HCT116 (cell line): Measurements from ENCODE around the gene RAMAC. TPM values are rescaled to one million over a fixed set of nuclear protein-coding genes. Genes with fewer than 3 reads are reported as not detected.

Experiments
- ATAC-seq: fragments of 200-7000 bp; cut with Tn5 transposase; 2 replicates; pipeline ENCODE4 v1.9.1; 2020; ENCODE audit warnings: mild to moderate bottlenecking, moderate library complexity
- BruUV-seq: library from RNA; stranded (reverse); fragments of 400-500 nt; replicated peaks from 2 replicates; lab custom pipeline; 2021; lab: Mats Ljungman, UMichigan
- CTCF ChIA-PET: fragments of 300-600 bp; sonication (Branson Sonifier 250); formaldehyde crosslinking; loops from one replicate; lab custom pipeline; 2021; ENCODE audit warnings: antibody characterized with exemption; lab: Charles Lee
- POLR2A ChIA-PET: fragments of 300-600, 350-600 bp; sonication (Branson Sonifier 250); formaldehyde crosslinking; loops from one replicate; lab custom pipeline; 2021; ENCODE audit warnings: antibody characterized with exemption; lab: Charles Lee
- RAD21 ChIA-PET, 2 experiments: fragments of 300-600 bp; sonication (Branson Sonifier 250); formaldehyde crosslinking; loops; one replicate each; lab custom pipeline; 2023; ENCODE audit warnings: low total read pairs in 2 of 2; ENCODE audit not compliant: uncharacterized antibody in 2 of 2, unreplicated experiment in 2 of 2, low non-redundant PET in 1 of 2; lab: Charles Lee
- DNase-seq: peaks from one replicate; pipeline ENCODE4 v3.0.0-alpha.2; 2010; ENCODE audit warnings: low read depth, low spot score
- H2AFZ ChIP-seq: fragments of 200-600 bp; shearing (Covaris generic), sonication (generic); 2 replicates; pipeline ENCODE4 v1.6.1; 2017; ENCODE audit warnings: low read depth, mixed run types, mixed read lengths, antibody characterized with exemption, low read length; ENCODE audit not compliant: poor library complexity, severe bottlenecking
- H3K27ac ChIP-seq: 2 replicates; pipeline ENCODE4 v1.5.1; 2012; ENCODE audit warnings: low read depth, low read length
- H3K27me3 ChIP-seq: fragments of 200-600 bp; sonication (generic); 2 replicates; pipeline ENCODE4 v1.6.1; 2016; ENCODE audit warnings: mixed run types, low read length, mixed read lengths; ENCODE audit not compliant: insufficient read depth
- H3K36me3 ChIP-seq, 2 experiments: fragments of 200-500 bp in 1 of 2; fragments of 200-600 bp in 1 of 2; sonication (Bioruptor generic) in 1 of 2; sonication (generic) in 1 of 2; 2 replicates each; pipeline versions ENCODE4 v1.5.1 to v1.6.1; 2014 to 2016; ENCODE audit warnings: low read length in 2 of 2, inconsistent platforms in 1 of 2, mixed read lengths in 1 of 2, mixed run types in 1 of 2; ENCODE audit not compliant: insufficient read depth in 2 of 2, control insufficient read depth in 1 of 2
- H3K4me1 ChIP-seq, 2 experiments: fragments of 200-600 bp in 1 of 2; sonication (generic) in 1 of 2; 2 replicates each; pipeline versions ENCODE4 v1.5.1 to v1.6.1; 2012 to 2017; ENCODE audit warnings: low read length in 2 of 2, inconsistent platforms in 1 of 2, mild to moderate bottlenecking in 1 of 2, mixed read lengths in 1 of 2, mixed run types in 1 of 2, moderate library complexity in 1 of 2; ENCODE audit not compliant: insufficient read depth in 2 of 2, control insufficient read depth in 1 of 2
- H3K4me2 ChIP-seq: fragments of 200-600 bp; sonication (generic); 2 replicates; pipeline ENCODE4 v1.6.1; 2017; ENCODE audit warnings: mixed run types, low read length, mixed read lengths
- H3K4me3 ChIP-seq, 2 experiments: fragments of 200-600 bp in 1 of 2; sonication (generic) in 1 of 2; replicated peaks in 1 of 2; 2 replicates each; pipeline ENCODE4 v1.5.1; 2011 to 2016; ENCODE audit warnings: low read length in 2 of 2, control low read depth in 1 of 2, low read depth in 1 of 2, mild to moderate bottlenecking in 1 of 2, mixed read lengths in 1 of 2, mixed run types in 1 of 2
- H3K79me2 ChIP-seq: fragments of 200-600 bp; sonication (generic); 2 replicates; pipeline ENCODE4 v1.6.1; 2017; ENCODE audit warnings: mild to moderate bottlenecking, mixed run types, low read length, moderate library complexity, mixed read lengths; ENCODE audit not compliant: insufficient read depth
- H3K9ac ChIP-seq: fragments of 200-600 bp; sonication (generic); 2 replicates; pipeline ENCODE4 v1.6.1; 2016; ENCODE audit warnings: low read length, mixed read lengths
- H3K9me2 ChIP-seq: fragments of 200-600 bp; sonication (generic), shearing (Covaris generic); 2 replicates; pipeline ENCODE4 v1.6.1; 2017; ENCODE audit warnings: mixed run types, mild to moderate bottlenecking, moderate library complexity; ENCODE audit not compliant: insufficient read depth
- H3K9me3 ChIP-seq, 2 experiments: fragments of 200-500 bp in 1 of 2; fragments of 200-600 bp in 1 of 2; sonication (Bioruptor generic) in 1 of 2; sonication (generic) in 1 of 2; 2 replicates each; pipeline ENCODE4 v1.6.1; 2014 to 2017; ENCODE audit warnings: low read length in 2 of 2, mixed read lengths in 2 of 2, inconsistent platforms in 1 of 2, low read depth in 1 of 2, mild to moderate bottlenecking in 1 of 2, mixed run types in 1 of 2, moderate library complexity in 1 of 2; ENCODE audit not compliant: control insufficient read depth in 1 of 2, insufficient read depth in 1 of 2
- H4K20me1 ChIP-seq: fragments of 200-600 bp; sonication (generic), shearing (Covaris generic); 2 replicates; pipeline ENCODE4 v1.6.1; 2017; ENCODE audit warnings: mixed run types, mild to moderate bottlenecking, moderate library complexity; ENCODE audit not compliant: insufficient read depth
- ATF3 ChIP-seq: IDR thresholded peaks from 2 replicates; pipeline ENCODE4 v1.6.1; 2012
- CBX3 ChIP-seq: IDR thresholded peaks from 2 replicates; pipeline ENCODE4 v1.6.1; 2012; ENCODE audit warnings: low read depth
- CEBPB ChIP-seq: IDR thresholded peaks from 2 replicates; pipeline ENCODE4 v1.6.1; 2012; ENCODE audit warnings: low read depth
- CTCF ChIP-seq, 3 experiments: fragments of 200-600 bp in 1 of 3; sonication (generic) in 1 of 3; IDR thresholded peaks in 2 of 3; conservative IDR thresholded peaks in 1 of 3; 2 replicates each; pipeline ENCODE4 v1.5.1; 2012 to 2017; ENCODE audit warnings: low read depth in 2 of 3, low read length in 2 of 3, antibody characterized with exemption in 1 of 3, borderline replicate concordance in 1 of 3, control low read depth in 1 of 3, mild to moderate bottlenecking in 1 of 3, mixed read lengths in 1 of 3, mixed run types in 1 of 3, moderate library complexity in 1 of 3; ENCODE audit not compliant: insufficient read depth in 1 of 3
- EGR1 ChIP-seq: IDR thresholded peaks from 2 replicates; pipeline ENCODE4 v1.6.1; 2012; ENCODE audit warnings: low read depth
- ELF1 ChIP-seq: IDR thresholded peaks from 2 replicates; pipeline ENCODE4 v1.6.1; 2012; ENCODE audit warnings: low read depth, borderline replicate concordance
- EZH2 ChIP-seq: fragments of 200-600 bp; sonication (generic); IDR thresholded peaks from 2 replicates; pipeline ENCODE4 v1.6.1; 2017; ENCODE audit warnings: antibody characterized with exemption, mixed run types
- POLR2AphosphoS5 ChIP-seq: IDR thresholded peaks from 2 replicates; pipeline ENCODE4 v1.6.1; 2011; ENCODE audit warnings: mild to moderate bottlenecking, low read depth, low read length, moderate library complexity
- RAD21 ChIP-seq: IDR thresholded peaks from 2 replicates; pipeline ENCODE4 v1.6.1; 2012; ENCODE audit warnings: low read depth, mild to moderate bottlenecking
- REST ChIP-seq: IDR thresholded peaks from 2 replicates; pipeline ENCODE4 v1.6.1; 2012; ENCODE audit warnings: low read depth
- SIN3A ChIP-seq: IDR thresholded peaks from 2 replicates; pipeline ENCODE4 v1.6.1; 2012; ENCODE audit warnings: low read depth
- SP1 ChIP-seq: IDR thresholded peaks from 2 replicates; pipeline ENCODE4 v1.6.1; 2012; ENCODE audit warnings: low read depth
- SRF ChIP-seq: IDR thresholded peaks from 2 replicates; pipeline ENCODE4 v1.6.1; 2012; ENCODE audit warnings: low read depth
- YY1 ChIP-seq: IDR thresholded peaks from 2 replicates; pipeline ENCODE4 v1.6.1; 2011; ENCODE audit warnings: low read length, low read depth, moderate library complexity, mild to moderate bottlenecking; ENCODE audit not compliant: insufficient replicate concordance; ENCODE audit errors: extremely low read depth
- ZFX ChIP-seq: fragments of 450-650 bp; IDR thresholded peaks from 2 replicates; pipeline ENCODE4 v1.6.1; 2017
- intact Hi-C: fragments of 100-400 bp; cut with micrococcal nuclease; formaldehyde crosslinking; loops from 2 replicates; pipeline ENCODE4 v1.10.0; 2022
- total RNA-seq: library from RNA; stranded (reverse); gene quantifications from one replicate; pipeline ENCODE4 v1.2.1, GENCODE V29; 2021; ENCODE audit not compliant: unreplicated experiment

RAMAC gene
- total RNA-seq, 1 experiment from 2014 or later: 16.5 TPM

GRCh38 chr15:83016906-83017305, 30.9 kb downstream of the RAMAC start:
- intact Hi-C loops: no loop called here
- no peak for TF ChIP-seq SRF
- TF ChIP-seq, all 23 proteins: peak for 0
- peaks cover 14% of the 10 kb centered on the region; the same call in 1 of the 2 replicates for H3K79me2 ChIP-seq
- POLR2A ChIA-PET: no interaction called here
- RAD21 ChIA-PET: no interaction called here
- CTCF ChIA-PET: no interaction called here
- 0 out of 2 replicates have a peak, but pooled peaks cover 3% of the 10 kb centered on the region for H4K20me1 ChIP-seq
- H3K36me3 ChIP-seq: peaks cover 28 to 31% of the 10 kb centered on the region in 2 experiments; a peak in 3 of 4 replicates
- H3K9ac ChIP-seq: no peak overlapping the region
- H3K27ac ChIP-seq: no peak overlapping the region
- H3K4me3 ChIP-seq: no peak overlapping the region
- no peak for ATAC-seq
- no peaks in the 10 kb centered on the region for H3K9me3 ChIP-seq
- no peak overlapping the region for H3K4me2 ChIP-seq
- H3K9me2 ChIP-seq: no peaks in the 10 kb centered on the region
- peaks cover 0 to 6% of the 10 kb centered on the region in 2 experiments; a peak in 3 of 4 replicates for H3K4me1 ChIP-seq
- H2AFZ ChIP-seq: no peak overlapping the region
- DNase-seq: no peak
- H3K27me3 ChIP-seq: no peaks in the 10 kb centered on the region
- no TSS peak for BruUV-seq

- no TSS peak for BruUV-seq
- RAD21 ChIA-PET: no interaction called here
- DNase-seq: no peak
- no peaks in the 10 kb centered on the region for H3K27me3 ChIP-seq
- no peak overlapping the region for H2AFZ ChIP-seq
- H3K4me2 ChIP-seq: no peak overlapping the region
- no peaks in the 10 kb centered on the region for H3K9me3 ChIP-seq
- CTCF ChIA-PET: no interaction called here
- peaks cover 28 to 31% of the 10 kb centered on the region in 2 experiments; a peak in 3 of 4 replicates for H3K36me3 ChIP-seq
- TF ChIP-seq CEBPB: no peak
- TF ChIP-seq EGR1: no peak
- no peak for TF ChIP-seq RAD21
- TF ChIP-seq ZFX: no peak
- no peak for TF ChIP-seq ELF1
- no peak for TF ChIP-seq CBX3
- TF ChIP-seq ATF3: no peak
- TF ChIP-seq REST: no peak
- no peak for TF ChIP-seq SRF
- TF ChIP-seq YY1: no peak
- no peak for TF ChIP-seq SIN3A
- TF ChIP-seq CTCF (IDR thresholded peaks at IDR 0.05 in 2 of 3, conservative IDR thresholded peaks at IDR 0.05 in 1 of 3; ENCODE audit: borderline replicate concordance in 1 of 3, insufficient read depth in 1 of 3, low read depth in 2 of 3, low read length in 2 of 3): no peak
- TF ChIP-seq SP1: no peak
- TF ChIP-seq POLR2AphosphoS5: no peak
- no peak for TF ChIP-seq EZH2
- H3K9me2 ChIP-seq: no peaks in the 10 kb centered on the region
- H3K9ac ChIP-seq: no peak overlapping the region
- no peak overlapping the region for H3K27ac ChIP-seq
- peaks cover 18% of the 10 kb centered on the region; the same call in 1 of the 2 replicates for H3K79me2 ChIP-seq
- no peak overlapping the region for H3K4me3 ChIP-seq
- intact Hi-C loops: no loop called here
- POLR2A ChIA-PET: no interaction called here
- 0 out of 2 replicates have a peak, but pooled peaks cover 3% of the 10 kb centered on the region for H4K20me1 ChIP-seq
- H3K4me1 ChIP-seq: no peaks in the 10 kb centered on the region
- ATAC-seq: no peak
Measured at GRCh38 chr15:83018436-83018835, 32.4 kb downstream of the RAMAC start.
